GM21447 (cell line): Measurements from ENCODE around the gene RASSF8.

Experiments
- ATAC-seq: cut with Tn5 transposase; IDR thresholded peaks from one replicate; pipeline ENCODE4 v1.9.1; 2021; ENCODE audit not compliant: unreplicated experiment

The RASSF8 gene

GRCh38 chr12:26027401-26027800 lies 68.9 kb downstream of the RASSF8 start:
- no peak for ATAC-seq

- no peak for ATAC-seq
These were observed 70.7 kb downstream of the RASSF8 start for GRCh38 chr12:26028953-26029735.

- ATAC-seq: no peak
These were observed 71.2 kb downstream of the RASSF8 start for GRCh38 chr12:26029736-26030022.

- no peak for ATAC-seq
These were observed 71.9 kb downstream of the RASSF8 start for GRCh38 chr12:26030371-26030770.

GRCh38 chr12:26031318-26031717 lies 72.8 kb downstream of the RASSF8 start:
- no peak for ATAC-seq

GRCh38 chr12:26031827-26032226 lies 73.3 kb downstream of the RASSF8 start:
- no peak for ATAC-seq

GRCh38 chr12:26032290-26032689 lies 73.8 kb downstream of the RASSF8 start:
- ATAC-seq: no peak

- ATAC-seq: no peak
These were observed 74.3 kb downstream of the RASSF8 start for GRCh38 chr12:26032719-26033241.

GRCh38 chr12:26034371-26035142 lies 76.1 kb downstream of the RASSF8 start:
- no peak for ATAC-seq

- no peak for ATAC-seq
These were observed 78.4 kb downstream of the RASSF8 start for GRCh38 chr12:26036877-26037276.

GRCh38 chr12:26037615-26038220 lies 79.2 kb downstream of the RASSF8 start:
- no peak for ATAC-seq

GRCh38 chr12:26042645-26043044 lies 84.2 kb downstream of the RASSF8 start:
- no peak for ATAC-seq

- no peak for ATAC-seq
These were observed 84.9 kb downstream of the RASSF8 start for GRCh38 chr12:26043135-26044006.

- no peak for ATAC-seq
These were observed 85.5 kb downstream of the RASSF8 start for GRCh38 chr12:26044007-26044394.

- no peak for ATAC-seq
These were observed 86.1 kb downstream of the RASSF8 start for GRCh38 chr12:26044592-26044991.

- ATAC-seq: no peak
These were observed 87.7 kb downstream of the RASSF8 start for GRCh38 chr12:26046203-26046602.

- no peak for ATAC-seq
These were observed 88.4 kb downstream of the RASSF8 start for GRCh38 chr12:26046906-26047305.

- ATAC-seq: no peak
These were observed 89.1 kb downstream of the RASSF8 start for GRCh38 chr12:26047401-26048226.

GRCh38 chr12:26052652-26053051 lies 94.2 kb downstream of the RASSF8 start:
- ATAC-seq: no peak

GRCh38 chr12:26054383-26054782 lies 95.9 kb downstream of the RASSF8 start:
- ATAC-seq: no peak
